ENCODE data around the gene DCHS1.

The DCHS1 gene

GRCh38 chr11:6673523-6674218 is 18.1 kb upstream of the DCHS1 start:
- no peak for DNase-seq (ENCODE audit: low read depth)

DNA sequence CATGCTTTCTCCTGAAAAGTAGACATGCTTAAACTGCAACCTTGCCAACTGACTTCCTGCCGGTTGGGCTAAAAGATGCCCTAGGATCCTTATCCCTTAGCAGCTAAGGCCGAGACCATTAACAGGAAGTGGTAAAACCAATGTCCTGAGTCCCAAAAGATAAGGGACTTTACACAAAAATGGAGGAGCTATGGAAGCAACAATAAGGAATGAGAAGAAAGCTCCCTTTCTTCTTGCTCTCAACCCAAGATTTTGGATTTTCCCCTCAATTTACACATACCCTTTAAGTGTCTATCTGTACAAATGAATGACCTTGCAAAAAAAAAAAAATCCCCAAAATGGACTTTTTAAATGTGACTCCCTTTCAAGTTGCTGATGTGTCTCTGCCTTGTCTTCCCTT is 16.4 kb upstream of the DCHS1 start:
- DNase-seq (ENCODE audit: low read depth), result no peak

DNA sequence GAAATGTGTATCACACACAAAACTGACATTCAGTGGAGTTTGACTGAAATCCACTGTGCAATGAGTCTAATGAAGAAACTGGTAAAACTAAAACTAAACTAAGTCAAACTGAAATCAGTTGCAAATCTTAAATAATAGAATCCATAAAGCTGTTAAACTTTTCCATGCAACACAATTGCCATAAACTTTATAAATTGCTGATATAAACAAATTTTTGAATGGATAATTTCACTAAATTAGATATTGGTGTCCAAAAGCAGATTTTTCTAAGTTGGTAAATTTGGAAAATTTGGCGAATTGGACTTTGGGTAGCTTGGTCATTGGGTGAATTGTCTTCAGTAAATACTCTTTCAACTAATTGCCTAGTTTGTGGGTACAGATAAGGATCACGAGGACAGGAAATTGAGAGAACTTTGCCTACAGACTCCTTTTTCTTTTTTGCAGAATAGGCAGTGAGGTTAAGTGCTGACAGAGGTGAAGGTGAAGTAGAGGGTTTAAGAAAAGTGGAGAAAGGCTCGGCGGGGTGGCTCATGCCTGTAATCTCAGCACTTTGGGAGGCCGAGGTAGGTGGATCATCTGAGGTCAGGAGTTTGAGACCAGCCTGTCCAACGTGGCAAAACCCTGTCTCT is 14.7 kb upstream of the DCHS1 start:
- no peak for DNase-seq (ENCODE audit: low read depth)

GRCh38 chr11:6667733-6668374 is 12.2 kb upstream of the DCHS1 start:
- no peak for DNase-seq (ENCODE audit: low read depth)

DNA sequence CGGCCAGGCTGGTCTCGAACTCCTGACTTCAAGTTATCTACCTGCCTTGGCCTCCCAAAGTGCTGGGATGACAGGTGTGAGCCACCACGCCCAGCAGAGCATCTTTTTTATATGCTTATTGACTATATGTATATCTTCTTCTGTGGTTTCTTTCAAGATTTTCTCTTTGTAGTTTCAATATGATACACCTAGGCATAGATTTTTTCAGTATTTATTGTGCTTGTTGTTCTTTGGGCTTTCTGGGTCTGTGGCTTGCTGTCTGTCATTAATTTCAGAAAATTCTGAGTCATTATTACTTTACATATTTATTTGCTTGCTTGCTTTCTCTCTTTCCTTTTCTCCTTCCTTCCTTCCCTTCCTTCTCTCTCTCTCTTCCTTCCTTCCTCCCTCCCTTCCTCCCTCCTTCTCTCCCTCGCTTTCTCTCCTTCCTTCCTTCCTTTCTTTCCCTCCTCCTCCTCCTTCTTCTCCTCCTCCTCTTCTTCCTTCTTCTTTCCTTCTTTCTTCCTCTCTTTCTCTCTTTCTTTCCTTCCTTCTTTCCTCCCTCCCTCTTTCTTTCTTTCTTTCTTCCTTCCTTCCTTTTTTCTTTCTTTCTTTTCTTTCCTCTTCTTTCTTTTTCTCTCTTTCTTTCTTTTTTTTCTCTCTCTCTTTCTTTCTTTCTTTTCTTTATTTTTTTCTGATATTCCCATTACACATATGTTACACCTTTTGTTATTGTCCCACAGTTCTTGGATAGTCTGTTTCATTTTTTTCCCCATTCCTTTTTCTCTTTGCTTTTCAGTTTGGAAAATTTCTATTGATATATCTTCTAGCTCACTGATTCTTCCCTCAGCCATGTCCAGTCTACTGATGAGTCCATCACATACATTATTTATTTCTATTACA is 10.9 kb upstream of the DCHS1 start:
- no peak for DNase-seq (ENCODE audit: low read depth)

DNA sequence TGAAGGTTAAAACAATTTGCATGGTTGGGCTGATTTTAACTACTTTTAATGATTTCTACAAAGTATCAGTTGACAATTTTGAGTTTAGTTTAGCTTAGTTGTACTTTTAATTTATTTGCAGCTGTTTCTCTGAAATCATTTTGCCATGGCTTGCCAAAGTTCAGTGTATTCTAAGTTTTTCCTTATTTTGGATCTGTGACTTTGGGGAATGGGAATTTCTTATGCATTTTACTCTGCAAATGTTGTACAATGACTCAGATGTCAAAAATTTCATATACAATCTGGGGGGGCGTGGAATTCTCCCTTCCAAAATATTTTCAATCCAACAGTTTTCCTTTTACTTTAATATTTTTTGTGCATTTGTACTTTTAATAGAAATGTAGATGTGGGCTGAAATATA is 8.9 kb upstream of the DCHS1 start:
- no peak for DNase-seq (ENCODE audit: low read depth)

DNA sequence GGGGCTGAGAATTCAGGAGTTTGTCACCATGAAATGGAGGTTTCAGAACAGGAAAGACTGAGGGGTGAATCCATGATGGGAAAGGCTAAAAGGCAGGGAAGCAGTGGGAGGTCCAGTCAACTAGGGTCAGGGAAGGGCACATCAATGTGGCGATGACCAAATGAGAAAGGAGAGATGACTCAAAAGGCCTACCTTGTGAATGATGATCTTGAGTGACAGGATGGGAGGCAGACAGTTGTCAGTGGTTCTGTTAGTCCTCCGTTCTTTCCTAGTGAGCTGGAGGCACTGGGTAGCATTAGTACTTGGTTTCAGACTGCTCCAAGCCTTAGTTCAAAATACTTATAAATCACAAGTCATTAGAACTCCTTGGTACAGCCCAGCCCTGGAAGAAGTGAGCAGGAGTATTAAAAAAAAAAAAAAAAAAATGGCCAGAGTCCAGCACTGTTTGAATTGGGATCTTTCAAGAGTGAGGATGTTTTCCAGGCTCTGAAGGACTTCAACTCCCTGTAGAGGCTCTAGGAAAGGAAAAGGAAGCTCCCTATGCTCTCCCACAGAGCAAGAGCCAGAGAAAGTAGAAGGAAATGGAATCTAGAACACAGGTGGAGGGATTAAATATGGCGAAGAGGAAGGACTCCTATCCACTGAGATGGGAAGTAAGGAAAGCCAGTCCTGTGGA is 8.3 kb upstream of the DCHS1 start:
- DNase-seq (ENCODE audit: low read depth), result no peak

DNA sequence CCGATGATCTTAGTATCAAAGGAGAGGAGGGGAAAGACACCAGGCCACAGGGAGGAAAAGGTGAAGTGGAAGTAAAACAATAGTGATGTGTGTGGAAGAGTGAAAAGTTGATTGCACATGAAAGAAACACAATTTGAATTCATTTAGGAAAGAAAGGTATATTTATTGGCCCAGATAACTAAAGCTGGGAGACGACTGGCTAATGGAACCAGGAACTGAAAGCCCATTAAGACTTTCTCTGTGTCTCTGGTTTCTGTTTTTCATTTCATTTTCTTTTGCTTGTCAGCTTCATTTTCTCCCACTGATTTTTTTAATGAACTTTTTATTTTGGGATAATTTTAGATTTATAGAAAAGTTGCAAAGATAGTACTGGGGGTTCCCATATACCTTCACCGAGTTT is 5.1 kb upstream of the DCHS1 start:
- DNase-seq (ENCODE audit: low read depth), result no peak

DNA sequence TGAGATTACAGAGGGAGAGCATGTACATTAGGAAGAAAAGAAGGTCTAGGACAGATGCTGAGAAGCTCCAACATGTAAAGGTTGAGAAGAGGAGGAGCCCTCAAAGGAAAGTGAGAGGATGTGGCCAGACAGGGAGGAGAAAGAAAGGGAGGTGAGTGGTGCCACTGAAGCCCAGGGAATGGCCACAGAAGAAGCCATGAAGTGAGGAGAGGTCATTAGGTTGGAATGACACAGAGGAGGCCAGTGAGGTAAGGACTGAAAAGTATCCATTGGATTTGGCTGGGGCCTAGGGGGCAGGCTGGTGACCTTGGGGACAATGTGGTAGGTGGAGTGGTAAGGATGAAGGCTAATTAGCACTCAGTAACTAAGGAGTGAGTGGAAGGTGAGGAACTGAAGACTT is 3.0 kb upstream of the DCHS1 start:
- no peak for DNase-seq (ENCODE audit: low read depth)

DNA sequence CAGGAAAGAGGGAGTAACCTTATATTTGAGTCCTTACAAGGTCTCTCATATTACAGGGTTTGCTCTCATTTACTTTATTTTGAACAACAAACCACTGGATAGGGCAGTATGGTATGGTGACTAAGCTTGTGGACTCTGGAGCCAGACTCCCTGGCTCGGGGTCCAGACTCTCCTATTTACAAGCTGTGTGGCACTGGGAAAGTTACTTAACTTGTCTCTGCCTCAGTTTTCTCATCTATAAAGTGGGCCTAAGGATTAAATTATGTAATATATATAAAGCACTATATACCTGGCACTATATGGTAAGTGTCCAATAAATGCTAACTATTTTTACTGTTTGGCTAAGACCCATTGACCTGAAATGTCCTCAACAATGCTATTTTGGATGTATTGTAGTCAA is 1.7 kb upstream of the DCHS1 start:
- no peak for DNase-seq (ENCODE audit: low read depth)

DNA sequence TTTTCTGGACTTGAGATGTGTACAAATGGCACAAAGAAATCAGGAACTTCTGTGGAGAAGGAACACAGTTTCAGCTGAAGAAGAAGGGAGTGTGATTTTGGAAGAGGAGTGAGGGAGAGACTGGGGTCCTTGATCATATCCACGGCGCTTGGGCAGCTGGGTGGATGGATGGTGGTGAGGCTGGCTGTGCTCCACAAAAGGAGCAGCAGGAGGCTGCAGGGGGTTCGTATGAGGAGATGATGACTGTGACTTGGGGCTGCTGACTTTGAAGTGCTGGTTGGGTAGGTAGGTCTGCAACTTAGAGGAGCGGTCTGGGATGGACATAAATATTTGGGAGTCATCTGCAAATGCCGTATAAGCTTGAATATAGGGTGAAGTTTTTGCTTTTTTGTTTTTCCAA is 1.3 kb upstream of the DCHS1 start:
- no peak for DNase-seq (ENCODE audit: low read depth)

- no peak for DNase-seq (ENCODE audit: low read depth)
These were observed 941 bp upstream of the DCHS1 start for GRCh38 chr11:6656584-6656915.

DNA sequence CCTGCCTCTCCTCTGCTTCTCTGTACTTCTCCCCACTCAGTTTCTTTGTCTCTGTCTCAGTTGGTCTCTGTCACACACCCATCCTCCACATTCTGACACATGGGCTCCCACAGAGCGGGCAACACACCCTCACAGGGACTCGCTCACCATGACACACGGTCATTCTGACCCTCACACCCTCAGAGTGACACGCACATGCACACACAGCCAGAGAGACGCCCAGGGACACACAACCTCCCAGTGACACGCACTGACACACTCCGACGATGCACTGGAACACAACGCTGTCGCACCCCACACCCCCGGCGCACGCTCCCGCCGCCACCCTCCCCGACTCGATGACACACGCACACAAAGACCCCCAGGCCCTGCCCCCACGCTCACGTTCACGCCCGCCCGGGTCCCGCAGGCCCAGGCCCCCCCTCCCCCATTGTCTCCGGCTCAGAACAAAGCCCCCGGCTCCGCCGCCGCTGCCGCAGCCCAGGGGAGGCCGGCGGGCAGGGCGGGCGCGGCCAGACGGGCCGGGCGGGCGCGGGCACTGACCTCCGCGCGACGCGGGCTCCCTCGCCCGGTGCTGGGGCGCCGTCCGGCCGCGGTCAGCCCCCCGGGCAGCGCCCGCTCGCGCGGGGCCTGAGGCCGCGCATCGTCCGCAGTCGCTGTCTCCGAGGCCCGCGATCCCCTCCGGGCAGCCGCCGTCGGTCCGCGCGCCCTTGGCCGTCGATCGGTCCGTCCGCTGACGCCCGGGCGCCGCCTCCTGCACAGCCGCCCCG is 404 bp downstream of the DCHS1 start:
- DNase-seq (ENCODE audit: low read depth), result peak; percentile 11

DNA sequence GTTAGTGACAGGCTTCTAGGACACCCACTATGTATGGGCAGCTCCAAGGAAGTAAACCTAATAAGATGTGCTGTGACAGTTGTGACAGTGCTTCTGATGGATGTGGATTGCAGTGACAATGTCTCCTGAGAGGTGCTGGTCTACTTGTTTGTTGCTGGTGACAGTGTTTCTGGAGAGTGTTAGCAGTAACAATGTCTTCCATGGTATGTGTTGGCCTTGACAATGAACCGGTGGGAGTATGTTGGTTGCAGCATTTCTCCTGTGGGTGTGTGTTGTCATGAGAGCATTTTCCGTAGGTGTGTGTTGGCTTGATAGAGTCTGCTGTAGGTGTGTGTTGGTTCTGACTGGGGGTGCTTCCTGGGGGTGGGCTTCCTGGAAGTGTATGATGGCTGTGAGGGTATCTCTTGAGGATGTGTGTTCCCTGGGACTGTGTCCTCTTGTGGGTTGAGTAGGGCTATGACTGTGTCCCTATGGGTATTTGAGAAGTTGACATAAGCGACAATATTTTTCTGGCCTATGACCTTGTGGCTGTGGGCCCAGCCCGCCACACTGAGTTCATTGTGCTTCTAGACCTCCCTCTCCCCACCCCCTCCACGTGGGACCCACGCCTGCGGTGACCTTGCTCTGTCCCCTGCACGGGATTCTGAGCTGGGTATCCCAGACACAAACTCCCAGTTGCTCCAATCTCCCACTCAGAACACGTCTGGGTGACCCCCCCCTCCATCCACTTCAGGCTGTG is 1.2 kb downstream of the DCHS1 start:
- DNase-seq (ENCODE audit: low read depth), result no peak

DNA sequence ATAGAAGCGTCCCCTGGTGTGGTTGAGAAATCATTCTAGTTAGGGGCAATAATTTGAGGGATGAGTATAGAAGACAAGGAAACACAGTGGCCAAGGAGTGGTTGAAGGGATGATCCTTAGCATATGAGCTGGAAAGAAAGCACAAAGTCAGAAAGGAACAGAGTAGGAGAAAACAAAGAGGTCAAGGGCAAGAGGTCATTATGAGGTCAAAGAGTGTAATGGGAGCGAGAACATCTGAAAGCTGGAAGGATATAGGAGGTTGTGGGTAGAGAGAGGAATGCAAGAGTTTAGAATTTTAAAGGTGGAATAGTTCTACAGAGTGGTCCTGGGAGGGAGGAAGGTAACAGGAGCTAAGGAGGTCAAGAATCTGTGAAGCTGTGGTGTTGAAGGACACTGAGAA is 2.0 kb downstream of the DCHS1 start:
- DNase-seq (ENCODE audit: low read depth), result no peak

DNA sequence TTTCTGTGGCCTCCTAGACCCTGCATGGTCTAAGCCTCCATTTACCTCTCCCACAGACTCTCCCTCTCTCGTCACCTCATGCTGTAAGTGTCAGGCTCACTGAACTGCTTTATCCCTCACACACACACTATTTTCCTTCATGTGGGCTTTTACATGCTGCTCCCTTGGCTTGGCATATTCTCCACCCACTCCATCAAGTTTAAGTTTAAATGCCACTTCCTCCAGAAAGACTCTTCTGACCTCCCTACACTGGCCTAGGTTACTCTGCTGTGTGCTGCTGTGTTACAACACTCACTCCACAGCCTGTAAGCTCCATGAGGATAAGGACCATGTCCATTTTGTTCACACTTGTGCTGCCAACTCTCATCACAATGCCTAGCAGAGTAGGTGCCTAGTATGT is 2.5 kb downstream of the DCHS1 start:
- no peak for DNase-seq (ENCODE audit: low read depth)

DNA sequence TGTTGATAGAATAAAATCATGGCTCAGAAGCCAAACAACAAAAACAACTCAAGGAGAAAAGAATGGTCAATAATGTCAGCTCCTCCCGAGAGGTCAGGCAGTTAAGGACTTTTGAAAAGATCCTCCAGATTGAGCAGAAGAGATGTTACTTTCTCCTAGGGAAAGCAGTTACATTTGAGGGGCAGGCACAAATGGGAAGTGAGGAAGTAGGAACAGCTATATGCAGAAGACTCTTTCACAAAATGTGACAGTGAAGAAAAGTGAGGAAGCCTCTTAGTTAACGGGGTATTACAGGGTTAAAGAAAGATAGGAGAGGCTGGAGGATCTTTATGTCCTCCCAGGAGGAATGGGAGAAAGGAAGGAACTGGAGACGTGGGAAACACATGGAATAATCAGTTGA is 3.4 kb downstream of the DCHS1 start:
- no peak for DNase-seq (ENCODE audit: low read depth)

GRCh38 chr11:6650980-6651379 is 4.6 kb downstream of the DCHS1 start:
- peak; percentile 38 for DNase-seq (ENCODE audit: low read depth)

DNA sequence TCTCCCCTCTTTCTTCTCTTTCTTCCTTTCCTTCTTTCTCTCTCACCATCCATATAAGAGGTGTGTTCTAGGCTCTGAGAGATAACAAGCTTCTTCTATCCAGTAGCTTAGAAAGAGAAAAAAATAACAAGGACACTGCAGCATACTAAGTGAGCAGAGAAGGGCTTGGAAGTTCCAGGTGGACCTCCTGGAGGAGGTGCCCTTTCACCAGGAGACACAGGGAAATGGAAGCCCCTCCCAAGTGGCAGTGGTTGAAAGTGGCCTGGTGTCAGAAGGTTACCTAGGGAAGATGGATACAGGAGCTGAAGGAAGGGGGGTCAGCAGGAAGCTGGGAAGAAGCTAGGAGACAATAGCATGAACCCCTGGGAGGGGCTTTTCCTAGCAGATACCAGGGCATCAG is 5.5 kb downstream of the DCHS1 start:
- DNase-seq (ENCODE audit: low read depth), result no peak

- DNase-seq (ENCODE audit: low read depth), result no peak
These were observed 7.1 kb downstream of the DCHS1 start for GRCh38 chr11:6648501-6648900.

- no peak for DNase-seq (ENCODE audit: low read depth)
These were observed 7.8 kb downstream of the DCHS1 start for GRCh38 chr11:6647836-6648235.
